Bronchial epithelial cell (primary cell): ENCODE data around the gene PURA. TPM values are rescaled to one million over a fixed set of nuclear protein-coding genes. Genes with fewer than 3 reads are reported as not detected.

Source experiments
- DNase-seq: peaks from one replicate; pipeline ENCODE4 v3.0.0-alpha.2; 2010; ENCODE audit warnings: low read depth
- FAIRE-seq: peaks from 2 replicates; lab custom pipeline; 2011; peaks lifted over from hg19 to GRCh38; lab: Jason Lieb, UNC
- H3K27me3 ChIP-seq: 2 replicates; pipeline ENCODE4 v1.5.1; 2011; ENCODE audit warnings: low read length; ENCODE audit not compliant: control insufficient read depth, insufficient read depth
- H3K36me3 ChIP-seq: 2 replicates; pipeline ENCODE4 v1.5.1; 2011; ENCODE audit warnings: low read length; ENCODE audit not compliant: control insufficient read depth, insufficient read depth
- H3K4me3 ChIP-seq: 2 replicates; pipeline ENCODE4 v1.5.1; 2011; ENCODE audit warnings: mild to moderate bottlenecking, low read depth, low read length, control low read depth
- CTCF ChIP-seq: IDR thresholded peaks from 2 replicates; pipeline ENCODE4 v1.5.1; 2011; ENCODE audit warnings: mild to moderate bottlenecking, moderate library complexity, low read length, control low read depth, inconsistent platforms; ENCODE audit not compliant: insufficient read depth, severe bottlenecking
- total RNA-seq: library from RNA; depleted of rRNA; stranded (reverse); fragments of >200 nt; gene quantifications from 2 replicates; pipeline ENCODE4 v1.2.1, GENCODE V29; 2014

PURA gene
- total RNA-seq, 1 donor from 2014 or later, result 6.6 TPM

DNA sequence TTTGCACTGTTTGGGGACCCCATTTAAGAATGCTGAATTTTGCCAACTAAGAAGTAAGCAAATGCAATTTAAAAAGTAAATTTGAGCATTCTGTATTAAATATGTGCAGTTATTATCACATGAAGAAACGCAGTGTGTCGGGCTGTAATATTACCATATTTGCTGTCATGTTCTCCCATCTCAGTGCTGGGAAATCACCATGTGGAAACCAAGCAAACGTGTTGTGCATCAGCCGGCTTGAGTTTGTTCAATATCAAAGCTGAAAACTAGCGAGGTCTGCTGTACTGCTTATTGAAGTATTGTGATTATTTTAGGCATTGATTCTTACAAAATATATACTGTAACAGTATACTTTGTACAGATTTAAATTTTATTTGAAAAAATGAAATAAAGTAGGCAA, 14.5 kb downstream of the PURA start:
- H3K27me3 ChIP-seq, result no peaks in the 10 kb centered on the region
- H3K4me3 ChIP-seq, result no peak overlapping the region
- FAIRE-seq, result no peak
- DNase-seq, result no peak
- H3K36me3 ChIP-seq, result no peaks in the 10 kb centered on the region
- TF ChIP-seq CTCF, result no peak

GRCh38 chr5:140130949-140131733, 17.2 kb downstream of the PURA start:
- Histone ChIP-seq H3K36me3 (no peaks in the 10 kb centered on the region), H3K4me3 (no peak overlapping the region), H3K27me3 (no peaks in the 10 kb centered on the region)
- TF ChIP-seq CTCF, result no peak
- FAIRE-seq, result no peak
- no peak for DNase-seq

DNA sequence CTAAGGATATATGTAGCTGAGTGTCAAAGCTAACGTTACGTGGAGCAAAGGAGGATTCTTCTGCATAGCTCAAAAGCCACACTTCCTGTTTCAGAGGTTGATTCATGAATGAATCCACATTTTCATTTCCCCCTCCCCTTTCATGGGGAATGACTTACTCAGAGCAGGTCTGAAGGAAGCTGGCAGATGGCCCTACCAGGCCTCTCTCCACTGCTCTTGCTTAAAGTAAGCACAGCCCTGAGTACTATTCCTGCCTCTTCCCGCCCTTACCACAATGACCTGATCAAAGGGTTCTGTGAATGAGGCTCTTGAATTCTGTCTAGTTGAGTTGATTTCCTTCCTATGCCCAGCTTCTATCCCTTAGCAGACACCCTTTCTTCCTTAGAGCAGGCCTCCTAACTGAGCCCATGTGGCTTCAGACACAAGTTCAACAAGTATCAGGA, 18.1 kb downstream of the PURA start:
- DNase-seq, result peak; percentile 96
- no peak for TF ChIP-seq CTCF
- peak; percentile 94 for FAIRE-seq
- no peaks in the 10 kb centered on the region for H3K36me3 ChIP-seq
- no peak overlapping the region for H3K4me3 ChIP-seq
- H3K27me3 ChIP-seq, result no peaks in the 10 kb centered on the region

DNA sequence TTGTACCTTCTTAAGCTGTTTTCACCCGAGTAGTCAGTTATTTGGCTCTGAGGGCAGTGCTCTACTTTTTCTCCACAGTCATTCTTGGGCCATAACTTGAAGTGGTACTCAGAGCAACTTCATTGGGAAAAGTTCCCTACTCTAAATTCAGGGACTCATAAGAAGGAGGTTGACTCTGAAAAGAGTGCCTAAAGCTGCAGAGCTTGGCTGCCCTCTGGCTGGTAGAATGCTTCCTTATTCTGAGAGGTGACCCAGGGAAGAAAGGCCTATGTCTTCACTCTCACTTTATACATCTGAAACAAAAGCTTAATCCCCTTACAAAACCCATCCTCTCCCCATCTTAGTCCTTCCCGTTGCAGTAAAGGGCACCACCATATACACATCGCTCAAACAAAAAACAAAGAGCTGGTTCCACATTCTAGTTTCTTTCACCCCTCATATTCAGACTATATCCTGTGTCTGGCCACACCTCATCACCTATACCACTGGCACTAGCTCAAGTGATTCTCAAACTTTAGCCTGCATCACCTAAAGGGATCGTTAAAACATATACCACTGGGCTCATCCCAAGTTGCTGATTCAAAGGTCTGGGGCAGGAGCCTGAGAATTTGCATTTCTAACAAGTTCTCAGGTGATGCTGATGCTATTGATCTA, 19.7 kb downstream of the PURA start:
- H3K4me3 ChIP-seq, result no peak overlapping the region
- FAIRE-seq (no peak), DNase-seq (no peak)
- no peaks in the 10 kb centered on the region for H3K27me3 ChIP-seq
- H3K36me3 ChIP-seq, result no peaks in the 10 kb centered on the region
- TF ChIP-seq CTCF, result no peak

GRCh38 chr5:140134277-140134935, 20.5 kb downstream of the PURA start:
- no peak for FAIRE-seq
- Histone ChIP-seq H3K27me3 (no peaks in the 10 kb centered on the region), H3K4me3 (no peak overlapping the region), H3K36me3 (no peaks in the 10 kb centered on the region)
- DNase-seq, result no peak
- no peak for TF ChIP-seq CTCF
